Keratinocyte (primary cell): Measurements from ENCODE around the gene RANBP3. TPM values are rescaled to one million over a fixed set of nuclear protein-coding genes. Genes with fewer than 3 reads are reported as not detected.

Experiments used
- DNase-seq: peaks from one replicate; pipeline ENCODE4 v3.0.0-alpha.2; 2011; ENCODE audit warnings: low read depth, missing footprints, low spot score
- FAIRE-seq: peaks from 2 replicates; lab custom pipeline; 2011; peaks lifted over from hg19 to GRCh38; lab: Jason Lieb, UNC
- H2AFZ ChIP-seq: 2 replicates; pipeline ENCODE4 v1.6.0; 2012; ENCODE audit warnings: low read length, control low read depth, inconsistent platforms; ENCODE audit not compliant: control insufficient read depth
- H3K27ac ChIP-seq: 2 replicates; pipeline ENCODE4 v1.5.1; 2011; ENCODE audit warnings: low read length; ENCODE audit not compliant: control insufficient read depth, insufficient read depth
- H3K27me3 ChIP-seq: 3 replicates; pipeline ENCODE4 v1.6.0; 2011; ENCODE audit warnings: low read length; ENCODE audit not compliant: control insufficient read depth, insufficient read depth; ENCODE audit errors: extremely low read depth
- H3K36me3 ChIP-seq, 2 experiments: 2 replicates in 1 of 2; 3 replicates in 1 of 2; pipeline ENCODE4 v1.5.1; 2011; ENCODE audit warnings: low read length in 2 of 2, mild to moderate bottlenecking in 1 of 2; ENCODE audit not compliant: control insufficient read depth in 2 of 2, insufficient read depth in 2 of 2; ENCODE audit errors: extremely low read depth in 1 of 2
- H3K4me1 ChIP-seq: 3 replicates; pipeline ENCODE4 v1.5.1; 2011; ENCODE audit warnings: low read length; ENCODE audit not compliant: control insufficient read depth, insufficient read depth; ENCODE audit errors: extremely low read depth
- H3K4me2 ChIP-seq: 3 replicates; pipeline ENCODE4 v1.6.0; 2011; ENCODE audit warnings: low read depth, low read length; ENCODE audit not compliant: control insufficient read depth, insufficient read depth; ENCODE audit errors: extremely low read depth
- H3K4me3 ChIP-seq, 3 experiments: fragments of 200-600 bp in 1 of 3; sonication (generic) in 1 of 3; 2 replicates in 2 of 3; 3 replicates in 1 of 3; pipeline ENCODE4 v1.5.1; 2011 to 2016; ENCODE audit warnings: low read length in 3 of 3, mild to moderate bottlenecking in 3 of 3, control low read depth in 2 of 3, inconsistent platforms in 1 of 3, low read depth in 1 of 3, mixed read lengths in 1 of 3, mixed run types in 1 of 3, moderate library complexity in 1 of 3; ENCODE audit not compliant: control insufficient read depth in 2 of 3, insufficient read depth in 2 of 3; ENCODE audit errors: extremely low read depth in 1 of 3
- H3K79me2 ChIP-seq: 2 replicates; pipeline ENCODE4 v1.6.0; 2012; ENCODE audit warnings: low read length; ENCODE audit not compliant: control insufficient read depth, insufficient read depth
- H3K9ac ChIP-seq: 3 replicates; pipeline ENCODE4 v1.6.0; 2011; ENCODE audit warnings: low read length; ENCODE audit not compliant: control insufficient read depth, insufficient read depth; ENCODE audit errors: extremely low read depth
- H3K9me1 ChIP-seq: 3 replicates; pipeline ENCODE4 v1.6.0; 2011; ENCODE audit warnings: low read length; ENCODE audit not compliant: control insufficient read depth, insufficient read depth; ENCODE audit errors: extremely low read depth
- H3K9me3 ChIP-seq: 2 replicates; pipeline ENCODE4 v1.5.1; 2012; ENCODE audit warnings: low read depth, low read length; ENCODE audit not compliant: control insufficient read depth
- H4K20me1 ChIP-seq: 3 replicates; pipeline ENCODE4 v1.6.0; 2011; ENCODE audit warnings: low read length; ENCODE audit not compliant: control insufficient read depth, insufficient read depth; ENCODE audit errors: extremely low read depth
- EZH2 ChIP-seq: IDR thresholded peaks from one replicate; pipeline ENCODE4 v1.6.1; 2012; ENCODE audit warnings: inconsistent platforms, mild to moderate bottlenecking, low read length, moderate library complexity
- dilution Hi-C: fragments of 300-500 bp; cut with MboI; formaldehyde crosslinking; loops from one replicate; pipeline ENCODE4 v1.7.0; 2020; ENCODE audit warnings: low sequenced_read_pairs; ENCODE audit not compliant: extremely low pct_ligation_motif_present
- polyA plus RNA-seq, 5 experiments: library from polyadenylated mRNA; depleted of rRNA in 3 of 5; stranded (reverse) in 3 of 5; stranded (forward) in 1 of 5; unstranded in 1 of 5; fragments of >200 nt; gene quantifications; 1 replicate in 1 of 5; 2 replicates in 3 of 5; 3 replicates in 1 of 5; pipeline versions ENCODE4 v1.2.1 to v1.2.3, GENCODE V29; 2011 to 2012; ENCODE audit warnings: missing spikeins in 2 of 5, low read depth in 1 of 5, low replicate concordance in 1 of 5
- TF ChIP-seq, protein P1 (sequence below), 3 experiments: IDR thresholded peaks in 1 of 3; conservative IDR thresholded peaks in 1 of 3; optimal IDR thresholded peaks in 1 of 3; 2 replicates in 2 of 3; 3 replicates in 1 of 3; pipeline versions ENCODE3 to v1.5.1; 2011; ENCODE audit warnings: low read length in 3 of 3, mild to moderate bottlenecking in 3 of 3, moderate library complexity in 2 of 3, control low read depth in 1 of 3, inconsistent platforms in 1 of 3; ENCODE audit not compliant: insufficient read depth in 2 of 3; ENCODE audit errors: extremely low read depth in 1 of 3

RANBP3 gene
- polyA plus RNA-seq, 1 donor (not counting 4 experiments of a cell fraction or from before 2014, with no cell fraction given): 36.4 TPM

DNA sequence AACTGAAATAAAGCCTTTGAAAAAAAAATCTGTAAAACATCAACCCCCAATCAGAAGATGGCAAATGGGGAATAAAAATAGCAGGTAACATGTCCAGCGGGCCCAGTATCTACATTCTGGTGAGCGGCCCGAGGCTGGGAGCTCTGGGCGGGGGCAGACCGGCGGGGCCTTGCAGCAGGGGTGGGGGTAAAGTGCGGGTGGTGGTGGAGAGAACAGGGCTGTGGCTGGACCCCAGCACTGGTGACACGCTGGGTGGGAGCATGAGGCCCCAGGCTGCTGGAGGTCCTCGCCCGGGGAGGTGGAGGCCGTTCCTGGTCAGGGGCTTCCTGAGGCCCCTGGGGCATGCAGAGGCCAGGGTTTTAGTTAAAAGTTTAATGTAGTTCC is 62.2 kb downstream of the RANBP3 start:
- Histone ChIP-seq H3K79me2 (no peaks in the 10 kb centered on the region), H3K27me3 (no peaks in the 10 kb centered on the region), H4K20me1 (no peaks in the 10 kb centered on the region), H3K9ac (no peak overlapping the region), H2AFZ (no peak overlapping the region), H3K27ac (no peak overlapping the region), H3K4me3 (no peak overlapping the region), H3K4me1 (peaks cover 11% of the 10 kb centered on the region), H3K9me1 (no peaks in the 10 kb centered on the region), H3K9me3 (no peaks in the 10 kb centered on the region), H3K36me3 (peaks cover 15 to 21% of the 10 kb centered on the region in 2 experiments), H3K4me2 (no peak overlapping the region)
- FAIRE-seq (no peak), DNase-seq (no peak)
- dilution Hi-C loops: no loop called here
- no peak for TF ChIP-seq EZH2
- TF ChIP-seq, protein P1, sequence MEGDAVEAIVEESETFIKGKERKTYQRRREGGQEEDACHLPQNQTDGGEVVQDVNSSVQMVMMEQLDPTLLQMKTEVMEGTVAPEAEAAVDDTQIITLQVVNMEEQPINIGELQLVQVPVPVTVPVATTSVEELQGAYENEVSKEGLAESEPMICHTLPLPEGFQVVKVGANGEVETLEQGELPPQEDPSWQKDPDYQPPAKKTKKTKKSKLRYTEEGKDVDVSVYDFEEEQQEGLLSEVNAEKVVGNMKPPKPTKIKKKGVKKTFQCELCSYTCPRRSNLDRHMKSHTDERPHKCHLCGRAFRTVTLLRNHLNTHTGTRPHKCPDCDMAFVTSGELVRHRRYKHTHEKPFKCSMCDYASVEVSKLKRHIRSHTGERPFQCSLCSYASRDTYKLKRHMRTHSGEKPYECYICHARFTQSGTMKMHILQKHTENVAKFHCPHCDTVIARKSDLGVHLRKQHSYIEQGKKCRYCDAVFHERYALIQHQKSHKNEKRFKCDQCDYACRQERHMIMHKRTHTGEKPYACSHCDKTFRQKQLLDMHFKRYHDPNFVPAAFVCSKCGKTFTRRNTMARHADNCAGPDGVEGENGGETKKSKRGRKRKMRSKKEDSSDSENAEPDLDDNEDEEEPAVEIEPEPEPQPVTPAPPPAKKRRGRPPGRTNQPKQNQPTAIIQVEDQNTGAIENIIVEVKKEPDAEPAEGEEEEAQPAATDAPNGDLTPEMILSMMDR (optimal IDR thresholded peaks at IDR 0.05 in 1 of 3, IDR thresholded peaks at IDR 0.05 in 1 of 3, conservative IDR thresholded peaks at IDR 0.05 in 1 of 3; ENCODE audit: extremely low read depth in 1 of 3, insufficient read depth in 2 of 3, low read length in 3 of 3): no peak

DNA sequence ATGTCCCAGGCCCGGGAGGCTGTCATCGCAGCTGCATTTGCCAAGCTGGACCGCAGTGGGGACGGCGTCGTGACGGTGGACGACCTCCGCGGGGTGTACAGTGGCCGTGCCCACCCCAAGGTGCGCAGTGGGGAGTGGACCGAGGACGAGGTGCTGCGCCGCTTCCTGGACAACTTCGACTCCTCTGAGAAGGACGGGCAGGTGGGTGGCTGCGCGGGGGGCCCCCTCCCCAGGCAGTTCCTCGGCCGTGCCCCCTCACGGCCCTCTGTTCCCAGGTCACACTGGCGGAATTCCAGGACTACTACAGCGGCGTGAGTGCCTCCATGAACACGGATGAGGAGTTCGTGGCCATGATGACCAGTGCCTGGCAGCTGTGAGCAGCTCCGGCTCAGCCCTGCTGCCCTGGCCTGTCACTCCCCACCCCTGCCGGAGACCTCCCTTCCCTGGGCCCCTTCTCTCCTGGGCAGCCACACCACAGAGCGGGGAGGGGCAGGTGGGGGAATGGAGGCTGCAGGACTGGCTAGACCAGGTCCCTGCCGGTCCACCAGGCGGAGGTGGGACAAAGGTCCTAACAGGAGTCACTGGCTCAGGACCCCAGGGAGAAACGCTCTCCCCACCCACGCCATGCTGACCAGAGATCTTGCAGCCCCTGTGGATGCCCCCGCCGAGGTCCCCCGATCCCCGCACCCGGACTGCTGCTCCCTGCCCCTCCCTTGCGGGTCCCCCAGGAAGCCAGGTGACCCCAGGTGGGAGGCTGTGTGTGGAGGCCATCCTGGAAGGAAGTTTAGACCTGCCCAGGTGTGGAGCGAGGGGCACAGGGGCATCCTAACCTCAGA is 62.8 kb downstream of the RANBP3 start:
- H3K27me3 ChIP-seq: no peaks in the 10 kb centered on the region
- no peak overlapping the region for H2AFZ ChIP-seq
- H3K79me2 ChIP-seq: no peaks in the 10 kb centered on the region
- no peak overlapping the region for H3K27ac ChIP-seq
- dilution Hi-C loops: no loop called here
- no peak overlapping the region for H3K4me3 ChIP-seq
- H3K36me3 ChIP-seq: peaks cover 15 to 18% of the 10 kb centered on the region in 2 experiments
- H3K9ac ChIP-seq: no peak overlapping the region
- TF ChIP-seq, protein P1 (optimal IDR thresholded peaks at IDR 0.05 in 1 of 3, IDR thresholded peaks at IDR 0.05 in 1 of 3, conservative IDR thresholded peaks at IDR 0.05 in 1 of 3; ENCODE audit: extremely low read depth in 1 of 3, insufficient read depth in 2 of 3, low read length in 3 of 3): no peak
- no peak for TF ChIP-seq EZH2
- no peaks in the 10 kb centered on the region for H4K20me1 ChIP-seq
- H3K4me2 ChIP-seq: no peak overlapping the region
- peaks cover 14% of the 10 kb centered on the region for H3K4me1 ChIP-seq
- DNase-seq: no peak
- H3K9me3 ChIP-seq: no peaks in the 10 kb centered on the region
- H3K9me1 ChIP-seq: no peaks in the 10 kb centered on the region
- FAIRE-seq: no peak
